Measurements from ENCODE around the gene ZNF385C. TPM values are rescaled to one million over a fixed set of nuclear protein-coding genes. Genes with fewer than 3 reads are reported as not detected.

ZNF385C gene
- total RNA-seq, 1 experiment from 2014 or later, result 1.1 TPM

GRCh38 chr17:42132941-42133340, 34.7 kb upstream of the ZNF385C start:
- ATAC-seq, result no peak

More at GRCh38 chr17:42132941-42133340, 34.7 kb upstream of the ZNF385C start:
- peaks cover 0 to 11% of the 10 kb centered on the region in 2 experiments; a peak in 2 of 4 replicates for H3K4me1 ChIP-seq (ENCODE audit: control insufficient read depth in 1 of 2, insufficient read depth in 2 of 2, low read length in 2 of 2)
- intact Hi-C loops (cut with micrococcal nuclease), result no loop called here
- CTCF ChIA-PET, result no interaction called here
- H3K9ac ChIP-seq (ENCODE audit: low read length), result no peak overlapping the region
- peaks cover 78% of the 10 kb centered on the region for H3K79me2 ChIP-seq (ENCODE audit: insufficient read depth, low read length)
- H3K9me3 ChIP-seq (ENCODE audit: control insufficient read depth in 1 of 2, insufficient read depth in 1 of 2, low read depth in 1 of 2, low read length in 2 of 2), result no peaks in the 10 kb centered on the region
- no peaks in the 10 kb centered on the region for H3K27me3 ChIP-seq (ENCODE audit: insufficient read depth, low read length)
- H3K27ac ChIP-seq (ENCODE audit: low read depth, low read length), result no peak overlapping the region
- no peaks in the 10 kb centered on the region for H3K9me2 ChIP-seq (ENCODE audit: insufficient read depth)
- RAD21 ChIA-PET (ENCODE audit: low non-redundant PET in 1 of 2, low total read pairs in 2 of 2, uncharacterized antibody in 2 of 2, unreplicated experiment in 2 of 2), result no interaction called here
- POLR2A ChIA-PET, result no interaction called here
- no peak overlapping the region for H2AFZ ChIP-seq (ENCODE audit: low read depth, low read length, poor library complexity, severe bottlenecking)
- no peak overlapping the region for H3K4me3 ChIP-seq (replicated peaks in 1 of 2; ENCODE audit: low read depth in 1 of 2, low read length in 2 of 2)
- BruUV-seq (replicated peaks), result no TSS peak
- no peak overlapping the region for H3K4me2 ChIP-seq (ENCODE audit: low read length)
- TF ChIP-seq ZBTB33 (IDR thresholded peaks at IDR 0.05; ENCODE audit: extremely low read depth, insufficient replicate concordance, low read length) (no peak), JUND (IDR thresholded peaks at IDR 0.05) (no peak), SIN3A (IDR thresholded peaks at IDR 0.05; ENCODE audit: low read depth) (no peak), POLR2AphosphoS5 (IDR thresholded peaks at IDR 0.05; ENCODE audit: low read depth, low read length) (no peak), EGR1 (IDR thresholded peaks at IDR 0.05; ENCODE audit: low read depth) (no peak), POLR2A (IDR thresholded peaks at IDR 0.05; ENCODE audit: borderline replicate concordance, extremely low read depth, insufficient read depth, insufficient read length) (no peak), SP1 (IDR thresholded peaks at IDR 0.05; ENCODE audit: low read depth) (no peak), EZH2 (IDR thresholded peaks at IDR 0.05) (no peak), FOSL1 (IDR thresholded peaks at IDR 0.05; ENCODE audit: low read depth) (no peak), SRF (IDR thresholded peaks at IDR 0.05; ENCODE audit: low read depth) (no peak), CBX3 (IDR thresholded peaks at IDR 0.05; ENCODE audit: low read depth) (no peak), YY1 (IDR thresholded peaks at IDR 0.05; ENCODE audit: extremely low read depth, insufficient replicate concordance, low read depth, low read length) (no peak), ELF1 (IDR thresholded peaks at IDR 0.05; ENCODE audit: borderline replicate concordance, low read depth) (no peak), EZH2phosphoT487 (IDR thresholded peaks at IDR 0.05; ENCODE audit: borderline replicate concordance) (no peak), CEBPB (IDR thresholded peaks at IDR 0.05; ENCODE audit: low read depth) (no peak)
- TF ChIP-seq, protein P1, sequence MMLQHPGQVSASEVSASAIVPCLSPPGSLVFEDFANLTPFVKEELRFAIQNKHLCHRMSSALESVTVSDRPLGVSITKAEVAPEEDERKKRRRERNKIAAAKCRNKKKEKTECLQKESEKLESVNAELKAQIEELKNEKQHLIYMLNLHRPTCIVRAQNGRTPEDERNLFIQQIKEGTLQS (IDR thresholded peaks at IDR 0.05), result no peak
- TF ChIP-seq, protein P2, sequence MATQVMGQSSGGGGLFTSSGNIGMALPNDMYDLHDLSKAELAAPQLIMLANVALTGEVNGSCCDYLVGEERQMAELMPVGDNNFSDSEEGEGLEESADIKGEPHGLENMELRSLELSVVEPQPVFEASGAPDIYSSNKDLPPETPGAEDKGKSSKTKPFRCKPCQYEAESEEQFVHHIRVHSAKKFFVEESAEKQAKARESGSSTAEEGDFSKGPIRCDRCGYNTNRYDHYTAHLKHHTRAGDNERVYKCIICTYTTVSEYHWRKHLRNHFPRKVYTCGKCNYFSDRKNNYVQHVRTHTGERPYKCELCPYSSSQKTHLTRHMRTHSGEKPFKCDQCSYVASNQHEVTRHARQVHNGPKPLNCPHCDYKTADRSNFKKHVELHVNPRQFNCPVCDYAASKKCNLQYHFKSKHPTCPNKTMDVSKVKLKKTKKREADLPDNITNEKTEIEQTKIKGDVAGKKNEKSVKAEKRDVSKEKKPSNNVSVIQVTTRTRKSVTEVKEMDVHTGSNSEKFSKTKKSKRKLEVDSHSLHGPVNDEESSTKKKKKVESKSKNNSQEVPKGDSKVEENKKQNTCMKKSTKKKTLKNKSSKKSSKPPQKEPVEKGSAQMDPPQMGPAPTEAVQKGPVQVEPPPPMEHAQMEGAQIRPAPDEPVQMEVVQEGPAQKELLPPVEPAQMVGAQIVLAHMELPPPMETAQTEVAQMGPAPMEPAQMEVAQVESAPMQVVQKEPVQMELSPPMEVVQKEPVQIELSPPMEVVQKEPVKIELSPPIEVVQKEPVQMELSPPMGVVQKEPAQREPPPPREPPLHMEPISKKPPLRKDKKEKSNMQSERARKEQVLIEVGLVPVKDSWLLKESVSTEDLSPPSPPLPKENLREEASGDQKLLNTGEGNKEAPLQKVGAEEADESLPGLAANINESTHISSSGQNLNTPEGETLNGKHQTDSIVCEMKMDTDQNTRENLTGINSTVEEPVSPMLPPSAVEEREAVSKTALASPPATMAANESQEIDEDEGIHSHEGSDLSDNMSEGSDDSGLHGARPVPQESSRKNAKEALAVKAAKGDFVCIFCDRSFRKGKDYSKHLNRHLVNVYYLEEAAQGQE (IDR thresholded peaks at IDR 0.05; ENCODE audit: low read depth), result no peak
- no peaks in the 10 kb centered on the region for H4K20me1 ChIP-seq (ENCODE audit: insufficient read depth)
- H3K36me3 ChIP-seq (ENCODE audit: control insufficient read depth in 1 of 2, insufficient read depth in 2 of 2, low read length in 2 of 2), result peaks cover 17 to 28% of the 10 kb centered on the region in 2 experiments; a peak in 3 of 4 replicates
- no peak for DNase-seq (ENCODE audit: low read depth, low spot score)
